Kidney tubule cell (primary cell): ENCODE results near the gene SIK3.

ENCODE experiments used
- DNase-seq: peaks from one replicate; pipeline ENCODE4 v3.0.0-alpha.2; 2018; ENCODE audit warnings: low spot score

SIK3 gene

GRCh38 chr11:116970485-116971292 is 127.5 kb downstream of the SIK3 start:
- no peak for DNase-seq

- DNase-seq = no peak
Measured at GRCh38 chr11:116969694-116970093, 128.5 kb downstream of the SIK3 start.

GRCh38 chr11:116964269-116964668 is 134.0 kb downstream of the SIK3 start:
- no peak for DNase-seq

GRCh38 chr11:116963813-116964212 is 134.4 kb downstream of the SIK3 start:
- peak; percentile 77 for DNase-seq

GRCh38 chr11:116962108-116962507 is 136.1 kb downstream of the SIK3 start:
- no peak for DNase-seq

- peak; percentile 78 for DNase-seq
Measured at GRCh38 chr11:116960930-116961329, 137.3 kb downstream of the SIK3 start.

GRCh38 chr11:116958246-116958645 is 140.0 kb downstream of the SIK3 start:
- no peak for DNase-seq

GRCh38 chr11:116955949-116956348 is 142.3 kb downstream of the SIK3 start:
- no peak for DNase-seq

GRCh38 chr11:116955548-116955947 is 142.7 kb downstream of the SIK3 start:
- DNase-seq = no peak

- no peak for DNase-seq
Measured at GRCh38 chr11:116953530-116954285, 144.5 kb downstream of the SIK3 start.

GRCh38 chr11:116951762-116952161 is 146.5 kb downstream of the SIK3 start:
- DNase-seq = no peak

GRCh38 chr11:116950210-116950609 is 148.0 kb downstream of the SIK3 start:
- no peak for DNase-seq

- peak; percentile 42 for DNase-seq
Measured at GRCh38 chr11:116948391-116948790, 149.8 kb downstream of the SIK3 start.

GRCh38 chr11:116946414-116946813 is 151.8 kb downstream of the SIK3 start:
- DNase-seq = no peak

GRCh38 chr11:116939499-116939898 is 158.7 kb downstream of the SIK3 start:
- DNase-seq = no peak

- no peak for DNase-seq
Measured at GRCh38 chr11:116938471-116939070, 159.7 kb downstream of the SIK3 start.

- no peak for DNase-seq
Measured at GRCh38 chr11:116936754-116937446, 161.3 kb downstream of the SIK3 start.

GRCh38 chr11:116935514-116935913 is 162.7 kb downstream of the SIK3 start:
- DNase-seq = no peak

- DNase-seq = no peak
Measured at GRCh38 chr11:116935089-116935488, 163.1 kb downstream of the SIK3 start.

GRCh38 chr11:116933961-116934360 is 164.3 kb downstream of the SIK3 start:
- DNase-seq = no peak

GRCh38 chr11:116932181-116932580 is 166.0 kb downstream of the SIK3 start:
- no peak for DNase-seq

GRCh38 chr11:116931206-116931953 is 166.8 kb downstream of the SIK3 start:
- peak; percentile 22 for DNase-seq
